K562 (cell line): ENCODE measurements around the gene CPNE1. TPM values are rescaled to one million over a fixed set of nuclear protein-coding genes. Genes with fewer than 3 reads are reported as not detected.

Source experiments
- ATAC-seq: fragments of 200-7000 bp; cut with Tn5 transposase; 3 replicates; pipeline ENCODE4 v1.9.1; 2020; ENCODE audit warnings: moderate library complexity
- BruUV-seq: library from RNA; stranded (reverse); fragments of 400-500 nt; replicated peaks from 2 replicates; lab custom pipeline; 2021; lab: Mats Ljungman, UMichigan
- CTCF ChIA-PET: fragments of 300-600 bp; formaldehyde crosslinking; extraction: SDS; loops from one replicate; lab custom pipeline; 2021; ENCODE audit warnings: low intra/inter-chr PET ratio; lab: Yijun Ruan, JAX
- POLR2A ChIA-PET: fragments of 300-600, 350-650 bp; sonication (Branson Sonifier 250); formaldehyde crosslinking; extraction: SDS; loops from one replicate; lab custom pipeline; 2021; ENCODE audit warnings: antibody characterized with exemption, inconsistent platforms; lab: Yijun Ruan, JAX
- DNase-seq, 4 experiments: peaks; one replicate each; pipeline versions ENCODE4 v3.0.0 to v3.0.0-alpha.2; 2011 to 2018; ENCODE audit warnings: low spot score in 3 of 4, mixed read lengths in 3 of 4; ENCODE audit errors: extremely low read depth in 1 of 4
- FAIRE-seq: peaks from 2 replicates; lab custom pipeline; 2011; peaks lifted over from hg19 to GRCh38; lab: Jason Lieb, UNC
- H2AFZ ChIP-seq: 2 replicates; pipeline ENCODE4 v1.6.0; 2011; ENCODE audit warnings: low read depth, low read length, control low read depth, inconsistent platforms
- H3K27ac ChIP-seq: fragments of 200-600 bp; 3 replicates; pipeline ENCODE4 v1.8.0; 2011; ENCODE audit warnings: low read depth, mild to moderate bottlenecking, control low read depth, inconsistent platforms, low read length, moderate library complexity, mixed read lengths; ENCODE audit errors: extremely low read depth
- H3K27me3 ChIP-seq, 2 experiments: fragments of 300-600 bp in 1 of 2; 2 replicates in 1 of 2; 3 replicates in 1 of 2; pipeline versions ENCODE4 v1.6.0 to v1.8.0; 2011; ENCODE audit warnings: inconsistent platforms in 2 of 2, low read length in 2 of 2, mild to moderate bottlenecking in 1 of 2, mixed read lengths in 1 of 2, moderate library complexity in 1 of 2; ENCODE audit not compliant: control insufficient read depth in 2 of 2, insufficient read depth in 2 of 2
- H3K36me3 ChIP-seq: fragments of 300-600 bp; 3 replicates; pipeline ENCODE4 v1.8.0; 2011; ENCODE audit warnings: mild to moderate bottlenecking, low read length, inconsistent platforms; ENCODE audit not compliant: control insufficient read depth, insufficient read depth
- H3K4me1 ChIP-seq, 2 experiments: fragments of 200-600 bp in 1 of 2; replicated peaks in 1 of 2; 2 replicates in 1 of 2; 3 replicates in 1 of 2; pipeline versions ENCODE4 v1.5.1 to v1.8.0; 2011; ENCODE audit warnings: inconsistent platforms in 2 of 2, low read length in 2 of 2, mild to moderate bottlenecking in 1 of 2, mixed read lengths in 1 of 2, moderate library complexity in 1 of 2; ENCODE audit not compliant: control insufficient read depth in 2 of 2, insufficient read depth in 2 of 2
- H3K4me2 ChIP-seq: 2 replicates; pipeline ENCODE4 v1.6.1; 2011; ENCODE audit warnings: low read length, control low read depth, inconsistent platforms, mixed read lengths; ENCODE audit not compliant: insufficient read depth
- H3K4me3 ChIP-seq: fragments of 200-600 bp; sonication (generic), shearing (Covaris generic); 2 replicates; pipeline ENCODE4 v1.5.1; 2016; ENCODE audit warnings: control low read depth, inconsistent platforms
- H3K79me2 ChIP-seq: fragments of 200-600 bp; 3 replicates; pipeline ENCODE4 v1.8.0; 2011; ENCODE audit warnings: low read length, inconsistent platforms; ENCODE audit not compliant: control insufficient read depth, insufficient read depth
- H3K9ac ChIP-seq, 2 experiments: 2 replicates each; pipeline versions ENCODE4 v1.6.0 to v1.6.1; 2011; ENCODE audit warnings: low read depth in 2 of 2, low read length in 2 of 2, control low read depth in 1 of 2, inconsistent platforms in 1 of 2, mild to moderate bottlenecking in 1 of 2, mixed read lengths in 1 of 2; ENCODE audit not compliant: insufficient read depth in 1 of 2
- H3K9me1 ChIP-seq: one replicate; pipeline ENCODE4 v1.6.0; 2011; ENCODE audit warnings: inconsistent platforms, mild to moderate bottlenecking, low read length, moderate library complexity; ENCODE audit not compliant: control insufficient read depth, insufficient read depth
- H3K9me3 ChIP-seq: replicated peaks from 2 replicates; pipeline ENCODE4 v1.5.1; 2011; ENCODE audit warnings: low read depth, low read length, inconsistent platforms; ENCODE audit not compliant: control insufficient read depth, insufficient read depth
- H4K20me1 ChIP-seq: replicated peaks from 2 replicates; pipeline ENCODE4 v1.6.1; 2011; ENCODE audit warnings: low read length, inconsistent platforms, mixed read lengths; ENCODE audit not compliant: control insufficient read depth, insufficient read depth
- DIDO1 ChIP-seq: fragments of 450-650 bp; IDR thresholded peaks from 2 replicates; pipeline ENCODE4 v1.6.1; 2016; ENCODE audit warnings: low read depth, missing biosample characterization, missing genetic modification characterization
- HMGN3 ChIP-seq: IDR thresholded peaks from 2 replicates; pipeline ENCODE4 v1.6.1; 2011; ENCODE audit warnings: borderline replicate concordance, low read depth, mild to moderate bottlenecking, mixed read lengths, low read length; ENCODE audit not compliant: insufficient read length; ENCODE audit errors: extremely low read depth
- MCM7 ChIP-seq, 2 experiments: fragments of 450-650 bp; IDR thresholded peaks; 2 replicates each; pipeline ENCODE4 v1.6.1; 2016 to 2018
- RERE ChIP-seq: sonication (generic); formaldehyde crosslinking; IDR thresholded peaks from 2 replicates; pipeline ENCODE4 v1.8.0; 2023; ENCODE audit warnings: missing genetic modification reagents, mild to moderate bottlenecking, borderline replicate concordance
- USF2 ChIP-seq: sonication (generic); formaldehyde crosslinking; IDR thresholded peaks from 2 replicates; pipeline ENCODE4 v1.5.0; 2020; ENCODE audit warnings: missing genetic modification reagents
- ZNF263 ChIP-seq: sonication (generic); formaldehyde crosslinking; IDR thresholded peaks from 2 replicates; pipeline ENCODE4 v1.8.0; 2022; ENCODE audit warnings: mild to moderate bottlenecking, missing genetic modification reagents, borderline replicate concordance
- WGBS: fragments of 100-300 bp; shearing (Covaris generic); methylation state at CpG from one replicate; pipeline ENCODE4 v1.1.6; 2016; ENCODE audit warnings: low coverage, mixed read lengths; ENCODE audit not compliant: insufficient coverage; ENCODE audit errors: missing lambda C conversion rate; 5-methylcytosine and 5-hydroxymethylcytosine counted together
- in situ Hi-C: fragments of 300-500 bp; cut with MboI; formaldehyde crosslinking; loops from 4 replicates; pipeline ENCODE4 v1.15.0; 2018; ENCODE audit warnings: inconsistent platforms, mixed read lengths
- intact Hi-C: fragments of 100-400 bp; cut with micrococcal nuclease; formaldehyde crosslinking; loops from 2 replicates; pipeline ENCODE4 v1.14.2; 2022
- polyA plus RNA-seq, 8 experiments: library from polyadenylated mRNA; depleted of rRNA in 4 of 8; stranded (reverse) in 5 of 8; unstranded in 3 of 8; fragments of >200 nt; fragmentation: Nextera tagmentation in 2 of 8; fragmentation: Illumina TruSeq in 1 of 8; extraction: Ambion mirVana in 2 of 8; extraction: Trizol in 1 of 8; gene quantifications; 2 replicates each; pipeline versions ENCODE4 v1.2.1 to v1.2.3, GENCODE V29; 2011 to 2014; ENCODE audit warnings: inconsistent platforms in 1 of 8, missing spikeins in 1 of 8
- total RNA-seq, 7 experiments: library from RNA; depleted of rRNA in 6 of 7; stranded (reverse); fragments of >200 nt in 6 of 7; fragmentation: Illumina TruSeq in 2 of 7; extraction: Trizol in 2 of 7; gene quantifications; 2 replicates each; pipeline versions ENCODE4 v1.2.1 to v1.2.3, GENCODE V29; 2011 to 2021; ENCODE audit warnings: low replicate concordance in 1 of 7

The CPNE1 gene
- total and polyA plus RNA-seq, 9 of the 15 experiments (the other 6 are each of a cell fraction or from before 2014, with no cell fraction given): 42.1 to 102 (median 56.0) TPM

- no peaks in the 10 kb centered on the region for H3K79me2 ChIP-seq
- H3K27me3 ChIP-seq: no peaks in the 10 kb centered on the region
- H3K36me3 ChIP-seq: peaks cover 32% of the 10 kb centered on the region; the same call in 2 of the 3 replicates
- in situ Hi-C loops (no loop called here), intact Hi-C loops (no loop called here)
- POLR2A ChIA-PET: interaction anchor here (0.6 to 1.3 kb wide), 3 partner anchors 10 to 22 kb away, joined by 3 read pairs; partner anchors contain the start of gene ROMO1
- H3K9ac ChIP-seq: no peak overlapping the region
- FAIRE-seq (no peak), ATAC-seq (peak; percentile 58; the same call in 2 of the 3 replicates), DNase-seq (no peak)
- WGBS: 66% methylated on average over 4 of the region's 4 CpGs
- CTCF ChIA-PET: no interaction called here
- no peak overlapping the region for H2AFZ ChIP-seq
- H4K20me1 ChIP-seq: no peaks in the 10 kb centered on the region
- no peaks in the 10 kb centered on the region for H3K9me1 ChIP-seq
- H3K4me1 ChIP-seq: no peaks in the 10 kb centered on the region
- TF ChIP-seq USF2 (CRISPR knock-in tag): no peak
- TF ChIP-seq MCM7 (IDR thresholded peaks at IDR 0.05): no peak
- TF ChIP-seq HMGN3: no peak
- TF ChIP-seq RERE (CRISPR knock-in tag): no peak
- peak; percentile 87 for TF ChIP-seq ZNF263
- no peak for TF ChIP-seq DIDO1 (tag)
- H3K4me3 ChIP-seq: no peak overlapping the region
- no peak overlapping the region for H3K27ac ChIP-seq
- BruUV-seq: no TSS peak
- no peaks in the 10 kb centered on the region for H3K9me3 ChIP-seq
- no peak overlapping the region for H3K4me2 ChIP-seq
Measured at GRCh38 chr20:35680452-35681183, 15.9 kb upstream of the CPNE1 start.
